GM21825 (cell line): ENCODE data around the gene CHGA.

Experiments used
- ATAC-seq: cut with Tn5 transposase; IDR thresholded peaks from one replicate; pipeline ENCODE4 v1.9.1; 2021; ENCODE audit warnings: mild to moderate bottlenecking, moderate library complexity; ENCODE audit not compliant: unreplicated experiment

The CHGA gene, protein sequence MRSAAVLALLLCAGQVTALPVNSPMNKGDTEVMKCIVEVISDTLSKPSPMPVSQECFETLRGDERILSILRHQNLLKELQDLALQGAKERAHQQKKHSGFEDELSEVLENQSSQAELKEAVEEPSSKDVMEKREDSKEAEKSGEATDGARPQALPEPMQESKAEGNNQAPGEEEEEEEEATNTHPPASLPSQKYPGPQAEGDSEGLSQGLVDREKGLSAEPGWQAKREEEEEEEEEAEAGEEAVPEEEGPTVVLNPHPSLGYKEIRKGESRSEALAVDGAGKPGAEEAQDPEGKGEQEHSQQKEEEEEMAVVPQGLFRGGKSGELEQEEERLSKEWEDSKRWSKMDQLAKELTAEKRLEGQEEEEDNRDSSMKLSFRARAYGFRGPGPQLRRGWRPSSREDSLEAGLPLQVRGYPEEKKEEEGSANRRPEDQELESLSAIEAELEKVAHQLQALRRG

DNA sequence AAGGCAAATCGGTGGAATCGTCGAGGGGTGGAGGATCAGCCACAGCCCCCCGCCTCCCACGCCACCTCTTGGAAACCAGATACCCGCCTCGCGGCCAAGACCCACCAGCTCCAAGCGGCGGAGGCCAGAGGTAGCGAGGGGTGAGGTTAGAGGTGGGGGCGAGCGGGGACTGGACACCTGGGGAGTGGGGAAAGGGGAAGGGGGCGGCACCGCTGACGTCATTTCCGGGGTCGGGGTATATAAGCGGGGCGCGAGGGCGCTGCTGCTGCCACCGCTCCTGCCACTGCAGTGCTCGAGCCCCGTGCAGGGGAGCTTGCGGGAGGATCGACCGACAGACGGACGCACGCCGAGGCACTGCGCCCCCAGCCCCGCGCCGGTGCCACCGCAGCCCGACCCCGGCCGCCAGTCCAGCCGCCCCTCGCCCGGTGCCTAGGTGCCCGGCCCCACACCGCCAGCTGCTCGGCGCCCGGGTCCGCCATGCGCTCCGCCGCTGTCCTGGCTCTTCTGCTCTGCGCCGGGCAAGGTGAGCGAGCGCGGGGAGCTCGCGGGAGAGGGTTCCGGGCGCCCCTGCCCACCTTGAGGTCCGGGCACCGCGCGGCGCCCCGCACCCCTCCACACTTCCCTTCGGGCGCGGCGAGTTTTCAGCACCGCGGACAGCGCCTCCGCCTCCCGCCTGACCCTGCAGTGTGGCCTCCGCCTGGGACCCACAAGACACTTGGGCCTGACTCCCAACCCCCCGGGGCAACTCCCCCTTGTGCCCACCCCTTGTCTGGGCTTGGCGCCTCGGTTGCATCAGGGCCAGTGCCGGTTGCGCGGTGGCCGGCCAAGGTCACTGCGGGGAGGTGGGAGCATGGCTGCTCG, at the start of gene CHGA:
TSS of gene CHGA (plus strand) at position 268 of the 861 bp plus-strand sequence. CDS start at position 478, 210 bp downstream.
- no peak for ATAC-seq

DNA sequence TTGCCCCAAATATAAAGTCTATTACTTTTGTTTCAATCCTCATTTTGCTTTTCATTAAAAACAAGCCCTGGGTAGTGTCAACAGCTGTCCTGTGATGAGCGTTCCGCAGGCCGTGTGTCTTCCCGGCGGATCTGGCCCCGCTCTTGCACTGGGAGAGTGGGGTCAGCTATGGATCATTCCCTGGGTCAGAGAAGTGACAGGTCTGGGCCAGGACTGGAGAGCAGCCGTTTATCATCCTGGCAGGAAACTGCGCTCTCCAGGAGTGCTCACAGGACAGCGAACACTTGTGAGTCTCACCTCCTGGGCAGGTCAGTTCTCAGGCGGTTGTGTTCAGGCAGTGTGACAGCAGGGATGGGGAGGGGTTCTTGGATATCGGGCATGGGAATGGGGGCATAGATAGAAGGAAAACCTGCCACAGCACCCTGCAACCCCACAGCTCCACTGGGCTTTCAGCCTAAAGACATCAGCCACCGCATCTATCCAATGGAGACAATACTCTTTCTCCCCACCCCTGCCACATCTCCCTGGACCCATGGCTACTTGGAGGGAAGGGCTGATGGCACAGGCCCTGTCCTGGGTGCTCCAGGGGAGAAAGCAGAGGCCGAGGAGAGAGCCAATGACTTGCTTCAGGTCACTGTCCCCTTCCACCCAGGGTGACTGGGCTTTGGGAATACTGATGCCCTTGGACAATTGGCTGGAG, 47.8 kb upstream of the CHGA start:
- ATAC-seq = no peak

DNA sequence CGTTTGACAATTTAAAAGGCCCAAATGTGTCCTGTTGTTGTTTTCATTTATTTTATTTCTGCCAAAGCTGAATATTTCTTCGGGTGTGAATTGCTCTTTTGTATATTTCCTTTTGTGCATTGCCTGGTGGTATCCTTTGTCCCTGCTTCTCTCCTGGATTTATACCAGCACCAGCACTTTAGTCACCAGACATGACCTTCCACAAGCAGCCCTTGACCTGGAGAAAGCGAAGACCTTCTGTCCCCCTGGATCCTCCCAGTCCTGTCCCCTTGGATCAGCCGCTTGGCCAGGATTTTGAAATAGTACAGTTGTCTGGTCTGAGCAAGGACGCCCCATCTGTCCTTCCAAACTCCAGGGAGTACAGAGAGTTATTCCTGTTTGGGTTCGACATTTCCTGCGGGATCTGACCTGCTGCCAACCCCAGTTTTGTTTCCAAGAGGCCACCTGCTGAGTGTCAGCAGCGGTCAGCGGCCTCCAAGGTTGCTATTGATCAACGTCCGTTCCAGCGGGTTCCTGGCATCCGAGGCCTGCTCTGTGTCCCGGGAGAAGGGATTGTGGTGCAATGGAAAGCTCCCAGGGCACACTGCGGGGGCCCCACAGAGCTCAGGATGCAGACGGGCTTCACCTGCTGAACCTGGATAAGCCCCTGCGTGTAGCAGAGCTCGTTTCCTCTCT, 45.1 kb upstream of the CHGA start:
- ATAC-seq = no peak

DNA sequence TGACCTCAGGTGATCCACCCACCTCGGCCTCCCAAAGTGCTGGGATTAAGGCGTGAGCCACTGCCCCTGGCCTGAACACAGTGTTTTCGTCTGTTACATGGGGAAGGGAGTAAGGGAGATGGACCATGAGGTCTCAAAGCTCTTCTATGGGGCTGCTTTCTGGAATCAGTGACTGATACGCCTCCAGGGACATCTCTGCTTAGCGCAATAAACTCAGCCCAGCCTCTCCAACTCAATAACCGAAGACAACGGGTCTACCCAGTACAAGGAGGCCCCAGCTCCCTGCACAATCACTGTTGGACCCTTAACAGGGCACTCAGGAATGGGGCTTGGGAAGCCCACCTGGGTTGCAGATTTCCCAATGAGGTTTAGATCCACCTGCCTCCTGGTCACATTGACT, 42.6 kb upstream of the CHGA start:
- ATAC-seq = no peak

DNA sequence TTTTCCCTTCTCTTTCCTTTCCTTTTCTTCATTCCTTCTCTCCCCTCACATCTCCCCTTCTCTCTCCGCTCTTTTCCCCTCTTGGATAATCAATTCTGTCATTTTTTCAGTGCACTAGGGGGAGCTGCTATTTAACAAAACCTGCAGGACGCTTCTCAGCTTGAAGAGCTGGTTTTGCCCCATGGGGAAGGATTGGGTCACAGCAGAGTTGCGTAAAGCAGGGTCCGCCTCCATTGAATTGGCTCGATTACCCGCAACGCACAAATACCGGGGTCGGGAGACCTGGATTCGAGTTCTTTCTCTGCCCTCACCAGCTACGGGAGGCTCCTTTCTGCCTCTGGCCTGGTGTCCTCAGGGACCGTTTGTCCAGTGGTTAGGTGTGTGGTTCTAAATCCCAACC, 42.1 kb upstream of the CHGA start:
- no peak for ATAC-seq

DNA sequence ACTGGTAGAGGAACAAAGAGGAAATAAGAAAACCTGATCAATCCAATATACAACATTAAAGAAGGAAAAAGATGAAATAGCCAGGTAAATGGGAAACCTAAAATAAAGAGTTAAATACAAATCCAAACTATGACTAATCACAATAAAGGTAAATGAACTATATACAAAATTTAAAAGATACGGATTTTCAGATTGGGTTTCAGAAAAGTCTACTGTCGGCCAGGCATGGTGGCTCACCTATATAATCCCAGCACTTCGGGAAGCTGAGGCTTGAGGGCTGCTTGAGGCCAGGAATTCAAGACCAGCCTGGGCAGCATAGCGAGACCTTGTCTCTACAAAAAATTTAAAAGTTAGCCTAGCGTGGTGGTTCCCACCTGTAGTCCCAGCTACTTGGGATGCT, 39.9 kb upstream of the CHGA start:
- ATAC-seq = no peak

DNA sequence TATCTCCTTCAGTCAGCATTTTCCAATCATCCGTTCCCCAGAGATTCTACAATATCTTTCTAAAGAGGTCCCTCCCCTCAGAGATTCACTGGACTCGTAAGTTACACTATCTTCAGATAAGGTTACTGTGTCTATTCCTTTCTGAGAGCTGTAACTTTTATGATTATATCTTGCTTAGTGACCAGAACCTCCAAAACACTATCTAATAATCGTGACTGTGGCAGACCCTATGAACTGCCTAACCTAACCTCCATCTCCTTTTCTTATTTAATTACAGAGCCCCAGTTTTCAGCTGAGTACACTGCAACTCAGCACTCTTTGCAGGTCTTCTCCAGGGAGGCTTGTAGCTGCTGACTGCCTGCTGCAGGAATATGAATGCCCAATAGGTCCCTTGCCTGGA, 38.5 kb upstream of the CHGA start:
- ATAC-seq = no peak

DNA sequence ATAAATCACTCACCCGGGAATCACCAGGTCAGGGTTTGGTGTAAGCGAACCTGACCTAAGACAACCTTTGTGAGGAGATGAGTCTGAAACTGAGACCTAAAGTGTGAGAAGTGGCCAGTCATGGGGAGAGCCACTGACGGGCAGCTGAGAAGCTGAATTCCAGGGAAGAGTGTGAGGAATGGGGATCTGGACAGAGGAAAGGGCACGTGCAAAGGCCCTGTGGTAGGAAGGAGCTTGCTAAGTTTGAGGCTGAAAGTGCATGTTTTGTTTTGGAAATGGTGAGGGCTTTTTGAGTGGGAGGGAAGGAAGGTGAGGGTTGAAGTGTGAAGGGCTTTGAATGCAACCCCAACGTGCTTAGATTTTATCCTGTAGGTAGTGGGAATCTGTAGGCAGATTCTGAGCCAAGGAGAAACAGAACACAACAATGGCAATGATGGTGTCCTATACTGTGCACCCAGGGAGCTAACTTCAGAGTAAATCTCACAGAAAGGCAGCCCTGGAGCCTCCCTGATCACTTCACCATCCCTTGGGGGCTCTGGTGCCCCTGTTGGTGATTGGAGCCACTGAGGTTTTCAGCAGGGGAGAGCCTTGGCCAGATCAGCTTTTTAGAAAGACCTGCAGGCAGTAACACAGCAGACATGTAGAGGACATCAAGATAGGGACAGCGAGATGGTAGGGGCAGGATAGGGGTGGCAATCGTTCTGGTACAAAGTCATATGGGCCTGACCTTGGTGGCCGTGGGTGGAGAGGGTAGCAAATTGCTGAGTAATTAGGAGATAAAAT, 37.5 kb upstream of the CHGA start:
- no peak for ATAC-seq

DNA sequence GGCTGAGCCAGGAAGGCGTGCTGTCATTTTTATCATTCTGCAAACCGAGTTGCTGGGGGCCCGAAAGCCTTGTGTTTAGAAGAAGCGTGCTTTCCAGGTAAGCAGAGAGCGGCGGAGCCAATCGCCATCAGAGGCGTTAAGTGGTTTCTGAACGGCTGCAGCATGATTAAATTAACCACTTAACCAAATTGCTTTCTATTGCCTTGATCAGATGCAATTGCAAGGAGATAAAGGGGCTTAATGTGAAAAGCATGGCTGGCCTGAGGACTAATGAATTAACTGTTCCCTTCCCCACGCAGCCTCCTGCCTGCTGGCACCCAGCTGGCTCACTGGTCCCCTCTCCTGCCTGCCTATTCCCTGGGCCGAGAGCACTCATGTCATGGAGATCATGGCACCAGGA, 36.6 kb upstream of the CHGA start:
- ATAC-seq = no peak

DNA sequence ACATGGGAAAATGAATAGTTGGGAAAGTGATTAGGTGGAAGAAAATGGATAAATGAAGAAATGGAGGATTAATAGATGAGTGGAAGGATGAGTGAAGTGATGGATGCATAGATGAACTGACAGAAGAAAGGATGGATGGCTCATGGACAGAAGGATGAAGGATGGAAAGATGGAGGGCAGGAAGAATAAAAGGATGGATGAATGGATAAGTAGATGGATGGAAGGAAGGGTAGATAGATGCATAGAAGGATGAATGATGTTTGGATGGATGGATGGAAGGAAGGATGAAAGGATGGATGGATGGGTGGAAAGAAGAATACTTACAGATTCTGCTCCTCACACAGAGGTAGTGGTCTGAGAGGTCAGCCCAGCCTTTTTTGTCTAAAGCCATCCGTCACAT, 35.8 kb upstream of the CHGA start:
- ATAC-seq = no peak

DNA sequence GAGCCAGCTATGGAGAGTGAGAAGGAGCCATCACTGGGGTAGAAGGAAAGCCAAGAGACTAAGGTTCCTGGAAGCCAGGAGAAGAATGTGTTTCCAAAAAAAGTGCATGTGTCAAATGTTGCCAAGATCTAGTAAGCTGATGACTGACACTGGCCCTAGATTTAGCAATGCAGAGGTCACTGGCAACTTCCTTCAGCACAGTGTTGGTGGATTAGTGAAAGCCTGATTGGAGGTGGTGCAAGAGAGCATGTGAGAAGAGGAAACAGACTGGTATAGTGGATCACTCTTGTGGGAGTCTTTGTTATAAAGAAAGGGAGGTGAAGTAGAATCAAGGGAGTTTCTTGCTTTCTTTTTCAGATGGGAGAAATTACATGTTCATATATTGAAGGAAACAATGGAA, 34.1 kb upstream of the CHGA start:
- ATAC-seq = no peak

DNA sequence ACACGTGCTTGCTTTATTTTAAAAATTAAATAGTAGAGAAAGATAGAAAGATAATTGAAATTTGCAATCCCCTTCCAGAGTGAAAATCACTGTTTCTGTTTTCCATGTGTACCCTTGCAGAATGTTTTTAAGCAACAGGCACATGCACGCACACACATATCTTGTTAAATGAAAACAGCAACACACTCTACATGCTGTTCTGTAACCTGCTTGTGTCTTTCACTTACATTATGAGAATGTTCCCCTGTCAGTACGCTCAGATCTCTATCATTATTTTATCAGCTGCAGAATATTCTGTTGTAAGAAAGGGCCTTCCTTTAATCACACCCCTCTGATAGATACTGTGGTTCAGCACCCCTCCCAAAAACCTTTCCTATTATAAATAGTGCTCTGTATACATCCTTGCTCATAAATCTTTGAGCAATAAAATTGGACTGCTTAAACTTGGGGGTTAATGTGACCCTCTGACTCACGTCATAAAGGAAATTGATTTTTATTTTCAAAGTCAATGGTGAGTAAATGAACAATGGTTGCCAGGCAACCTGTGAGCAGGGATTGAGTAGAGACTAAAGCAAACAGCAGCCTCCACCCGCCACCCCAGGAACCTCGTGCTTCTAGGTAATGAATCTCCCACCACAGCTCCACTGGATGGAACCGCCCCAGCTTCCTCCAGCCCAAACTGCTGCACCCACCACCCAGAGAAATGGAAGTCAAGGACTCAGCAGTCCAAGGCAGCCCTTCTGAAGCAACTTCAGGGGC, 31.9 kb upstream of the CHGA start:
- no peak for ATAC-seq

DNA sequence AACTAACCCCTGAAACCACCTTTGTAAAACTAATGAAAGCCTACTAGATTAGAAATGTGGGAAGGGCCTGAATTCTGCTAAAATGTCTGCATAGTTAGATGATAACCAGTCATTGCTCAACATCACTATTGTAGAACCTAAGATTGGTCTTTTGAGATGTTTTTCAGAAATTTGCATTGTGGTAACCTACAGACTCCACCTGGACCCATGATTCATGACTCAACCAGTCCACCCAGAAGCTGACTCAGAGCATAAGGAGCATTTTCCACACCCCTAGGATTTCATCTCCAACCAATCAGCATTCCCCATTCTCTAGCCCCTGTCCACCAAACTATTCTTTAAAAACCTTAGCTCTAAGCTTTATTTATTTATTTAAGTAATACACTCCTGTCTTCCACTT, 30.4 kb upstream of the CHGA start:
- ATAC-seq = no peak

DNA sequence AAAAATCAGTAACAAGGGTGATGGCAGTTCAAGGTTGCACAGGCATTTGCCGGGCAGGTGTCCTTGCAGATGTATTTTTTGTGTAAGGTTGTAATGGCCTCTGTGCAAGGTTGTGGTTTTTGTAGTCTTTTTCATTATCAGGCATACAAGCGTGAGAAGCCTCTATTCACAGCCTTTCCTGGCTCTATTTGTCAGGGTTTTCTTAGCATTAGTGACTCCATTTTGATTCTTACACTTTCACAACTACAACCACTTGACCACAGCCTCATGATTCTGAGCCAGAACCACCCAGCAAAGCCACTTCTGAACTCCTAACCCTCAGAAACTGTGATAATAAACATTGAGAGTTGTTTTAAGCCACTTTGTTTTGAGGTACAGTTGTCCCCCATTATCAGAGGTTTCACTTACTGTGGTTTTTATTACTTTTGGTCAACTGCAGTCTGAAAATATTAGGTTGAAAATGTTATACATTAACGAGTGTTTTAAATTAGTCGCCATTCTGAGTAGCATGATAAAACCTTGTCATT, 27.5 kb upstream of the CHGA start:
- no peak for ATAC-seq

DNA sequence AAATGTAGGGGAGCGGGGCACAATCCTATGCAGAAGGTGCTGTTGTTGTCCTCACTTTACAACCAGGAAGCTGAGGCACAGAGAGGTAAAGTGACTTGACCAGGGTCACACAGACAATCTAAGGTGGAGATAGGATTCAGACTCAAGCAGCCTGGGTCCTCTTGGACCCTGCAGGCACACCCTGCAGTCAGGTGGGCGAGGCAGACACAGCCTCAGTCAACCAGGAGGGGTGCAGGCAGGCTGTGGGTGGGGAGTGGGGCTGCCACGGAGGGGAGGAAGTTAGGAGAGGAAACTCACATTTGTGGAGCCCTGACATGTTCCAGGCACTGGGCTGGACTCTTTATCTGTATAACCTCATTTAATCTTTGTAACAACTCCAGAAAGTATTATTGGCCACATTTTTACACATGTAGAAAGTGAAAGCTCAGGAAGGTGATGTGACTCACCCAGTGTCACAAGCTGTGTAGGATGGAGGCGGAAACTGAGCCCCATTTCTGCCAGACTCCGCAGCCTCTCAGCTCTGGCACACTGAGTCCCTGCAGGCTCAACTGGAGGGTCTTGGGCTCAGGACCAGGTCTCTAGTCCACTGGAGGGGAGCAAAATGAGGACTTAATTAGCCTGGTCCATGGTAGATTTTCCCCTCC, 24.9 kb upstream of the CHGA start:
- no peak for ATAC-seq

DNA sequence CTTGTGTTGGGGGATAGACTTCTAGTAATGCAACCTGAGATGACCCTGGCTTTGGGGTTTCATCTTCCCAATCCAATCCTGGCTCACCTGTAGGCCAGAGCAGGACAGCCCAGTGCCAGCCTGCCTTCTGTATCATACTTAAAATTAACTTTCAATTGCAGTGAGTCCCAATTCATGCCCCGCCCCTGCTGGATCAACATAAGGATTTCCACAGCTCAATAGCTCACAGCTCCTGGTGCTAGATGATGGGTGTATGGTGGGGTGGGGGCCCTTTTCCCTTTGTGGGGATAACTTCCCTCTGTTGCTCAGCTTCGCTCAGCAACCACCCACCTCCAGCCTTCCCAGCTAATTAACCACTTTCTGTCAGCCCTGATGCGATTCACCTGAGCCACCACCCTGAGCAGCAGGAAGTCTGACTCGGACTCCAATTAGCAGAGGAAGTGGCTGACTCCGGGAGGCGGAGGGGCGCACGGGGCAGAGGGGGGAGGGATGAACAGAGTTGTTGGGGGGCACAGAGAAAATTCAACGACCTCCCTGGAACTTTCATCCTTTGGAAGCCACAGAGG, 24.3 kb upstream of the CHGA start:
- ATAC-seq = no peak

DNA sequence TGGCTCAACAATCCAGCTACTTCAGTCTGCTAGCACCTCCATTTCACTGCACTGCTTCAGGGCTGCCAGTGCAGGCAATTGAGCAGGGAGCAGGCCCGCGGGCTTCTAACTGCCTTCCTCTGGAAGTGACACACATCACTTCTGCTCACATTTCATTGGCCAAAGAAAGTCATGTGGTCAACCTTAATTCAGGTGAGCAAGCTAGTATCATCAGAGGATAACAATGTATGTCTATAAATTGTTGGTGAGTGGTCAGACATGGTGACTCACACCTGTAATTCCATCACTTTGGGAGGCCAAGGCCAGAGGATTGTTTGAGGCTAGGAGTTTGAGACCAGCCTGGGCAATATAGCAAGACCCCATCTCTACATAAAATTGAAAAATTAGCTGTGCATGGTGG, 22.3 kb upstream of the CHGA start:
- ATAC-seq = no peak

DNA sequence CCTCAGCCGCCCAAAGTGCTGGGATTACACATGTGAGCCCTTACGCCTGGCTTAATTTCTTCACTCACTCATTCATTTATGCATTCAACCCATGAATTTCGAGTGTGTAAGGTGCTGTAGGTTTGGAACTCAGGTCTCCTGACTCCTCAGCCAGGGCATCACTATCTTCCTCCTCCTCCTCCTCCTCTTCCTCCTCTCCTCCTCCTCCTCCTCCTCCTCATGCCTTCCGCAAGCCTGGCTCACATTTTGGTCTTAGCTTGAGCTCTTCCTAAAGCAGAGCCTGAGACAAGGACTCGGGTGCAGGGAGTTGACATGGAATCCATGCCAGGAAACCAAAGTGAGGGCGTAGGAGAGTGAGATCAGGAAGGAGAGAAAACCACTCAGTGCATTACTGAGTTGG, 20.8 kb upstream of the CHGA start:
- no peak for ATAC-seq
